ENCODE results near the gene SUPT4H1. TPM values are rescaled to one million over a fixed set of nuclear protein-coding genes. Genes with fewer than 3 reads are reported as not detected.

The SUPT4H1 gene
- total RNA-seq, 1 donor from 2014 or later = 61.9 TPM

DNA sequence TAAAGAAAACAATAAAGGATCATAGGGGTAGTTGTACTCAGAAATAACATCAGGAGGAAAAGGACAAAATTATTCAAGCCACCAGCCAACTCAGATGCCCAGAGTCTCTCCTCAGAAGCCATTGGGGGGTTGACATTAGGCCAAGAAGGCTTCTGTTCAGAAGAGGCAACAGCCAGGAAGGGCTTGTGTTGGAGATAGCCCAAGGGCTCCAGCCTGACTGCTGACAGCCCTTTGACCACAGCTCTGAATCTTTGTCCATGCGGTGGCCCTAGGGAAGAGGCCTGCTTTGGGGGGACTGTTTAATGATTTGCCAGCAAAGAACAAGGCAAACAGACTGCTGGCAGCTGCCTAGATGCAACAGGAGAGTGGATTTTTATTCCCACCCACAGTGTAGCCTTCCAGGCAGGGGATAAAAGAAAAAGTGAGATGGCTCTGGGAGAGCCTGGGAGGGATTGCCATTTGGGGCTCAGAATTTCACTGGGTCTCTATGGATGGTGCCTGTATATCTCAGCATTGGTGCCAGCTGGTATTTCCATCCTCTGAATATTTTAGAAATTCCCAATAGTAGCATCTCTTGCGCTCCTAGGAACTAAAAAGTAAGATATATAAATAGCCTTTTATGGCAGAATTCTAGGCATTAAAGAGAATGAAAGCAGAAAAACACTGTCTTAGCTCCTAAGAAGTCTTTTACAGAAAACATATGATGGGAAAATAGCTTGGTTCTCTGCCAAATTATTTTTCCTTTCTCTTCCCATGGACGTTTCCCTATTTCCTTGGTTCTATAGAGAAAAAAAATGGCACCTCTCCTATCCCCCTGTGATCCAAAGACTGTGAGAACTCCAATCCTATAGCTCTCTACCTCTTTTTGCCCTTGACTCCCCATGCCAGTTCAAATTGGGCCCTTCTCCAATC lies 29.4 kb upstream of the SUPT4H1 start:
- DNase-seq (ENCODE audit: low spot score) = no peak

DNA sequence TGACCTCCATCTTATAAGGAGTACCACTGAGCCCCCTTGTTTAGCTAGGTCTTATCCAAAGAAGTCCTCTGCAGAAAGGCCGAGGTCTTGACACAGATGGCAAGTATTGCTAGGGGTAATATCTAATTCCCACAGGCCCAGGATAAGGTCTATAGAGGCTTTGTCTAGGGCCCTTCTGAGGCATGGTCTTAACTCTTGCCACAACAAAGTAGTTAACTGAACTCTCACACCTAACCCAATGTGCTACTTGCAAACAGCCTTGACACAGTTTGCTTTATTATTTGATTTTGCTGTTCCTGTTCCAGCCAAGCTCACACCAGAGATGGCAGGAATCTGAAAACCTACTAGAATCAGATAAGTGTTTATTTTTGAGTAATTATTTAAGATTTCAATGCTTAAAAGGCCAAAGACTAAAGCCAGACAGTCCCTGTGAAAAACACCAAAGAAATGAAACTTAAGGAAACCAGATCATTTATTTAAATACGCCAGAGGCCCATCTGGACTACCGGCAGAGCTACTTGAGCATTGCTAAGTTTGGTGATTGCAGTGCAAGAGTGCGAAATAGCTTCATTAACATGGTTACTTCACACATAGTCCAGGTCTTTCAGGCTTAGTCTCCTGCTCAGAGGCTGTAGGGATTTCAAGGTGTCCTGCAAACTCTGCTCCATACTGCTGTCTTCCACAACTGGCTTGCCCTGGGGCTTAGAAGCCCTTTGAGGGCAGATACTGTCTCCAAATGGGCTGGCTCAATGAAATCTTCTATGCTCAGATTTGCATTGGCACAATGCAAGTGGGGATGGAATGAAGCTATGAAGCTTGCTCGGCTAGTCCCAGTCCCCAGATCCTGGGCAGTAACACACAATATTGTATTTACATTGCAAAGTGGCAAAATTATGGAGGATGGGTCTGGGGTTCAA lies 28.5 kb upstream of the SUPT4H1 start:
- DNase-seq (ENCODE audit: low spot score) = no peak

DNA sequence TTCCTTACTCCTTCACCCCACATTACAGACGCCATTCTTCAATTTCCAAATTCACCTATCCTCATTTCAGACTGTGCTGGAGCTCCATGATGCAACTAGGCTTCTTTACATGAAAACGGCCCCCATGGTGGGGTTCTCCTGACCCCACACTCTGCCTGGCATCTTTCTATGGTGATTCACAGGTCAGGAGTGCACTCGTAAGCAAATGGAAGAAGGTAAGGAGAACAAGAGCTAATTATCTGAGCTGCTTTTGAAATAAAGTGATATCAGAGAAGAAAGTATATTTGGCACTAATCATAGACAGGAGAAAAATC lies 27.5 kb upstream of the SUPT4H1 start:
- no peak for DNase-seq (ENCODE audit: low spot score)

DNA sequence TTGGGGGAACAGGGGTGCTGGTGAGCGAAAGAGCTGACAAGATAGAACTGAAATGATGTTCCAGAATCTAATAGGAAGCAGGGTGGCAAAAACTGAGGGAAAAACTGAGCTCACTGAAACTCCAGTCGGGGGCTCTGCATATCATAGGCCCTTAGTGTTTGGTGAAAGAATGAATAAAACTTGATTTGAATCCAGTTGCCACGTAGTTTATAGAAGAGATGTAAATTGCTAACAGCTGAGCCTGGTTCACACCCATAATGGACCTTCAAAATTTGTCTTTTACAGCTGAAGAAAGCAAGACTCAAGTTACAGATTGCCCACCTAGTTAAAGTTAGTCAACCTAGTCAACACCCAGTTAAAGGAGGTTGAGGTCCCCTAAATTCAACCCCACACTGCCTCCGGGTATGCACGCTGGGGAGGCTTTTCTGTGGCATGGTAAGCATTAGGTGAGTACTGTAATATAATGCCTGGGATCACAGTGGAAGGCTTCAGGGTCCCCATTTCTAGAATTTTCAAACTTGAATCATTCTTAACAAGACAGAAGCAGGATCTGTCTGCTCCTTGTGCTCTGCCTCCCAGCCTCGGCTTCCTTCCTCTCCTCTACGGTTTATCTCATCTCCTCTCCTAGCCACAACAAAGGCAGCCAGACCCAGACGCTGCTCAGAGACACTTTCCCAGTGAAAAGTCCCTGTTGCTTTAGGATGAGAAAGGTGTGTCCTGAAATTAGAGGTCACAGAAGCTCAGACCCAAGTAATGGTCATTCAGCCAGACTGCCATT lies 26.9 kb upstream of the SUPT4H1 start:
- DNase-seq (ENCODE audit: low spot score) = no peak

DNA sequence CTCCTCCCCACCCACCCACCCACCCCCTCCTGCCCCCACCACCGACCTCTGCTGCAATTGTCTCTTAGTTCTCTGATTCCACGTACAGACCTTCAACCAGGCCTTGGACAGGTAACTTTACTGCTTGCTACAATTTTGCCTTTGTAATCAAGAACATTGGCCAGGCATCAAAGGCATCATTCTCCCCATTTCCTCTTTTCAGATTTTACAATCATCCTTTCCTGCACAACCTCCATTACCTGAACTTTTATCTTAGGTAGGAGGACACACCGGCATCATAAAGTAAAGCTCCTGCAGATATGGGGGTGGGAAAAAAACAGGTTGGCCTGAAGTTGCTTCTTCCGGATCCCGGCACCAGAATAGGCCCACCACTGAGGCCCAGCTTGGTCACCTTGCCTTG lies 25.7 kb upstream of the SUPT4H1 start:
- DNase-seq (ENCODE audit: low spot score) = no peak

DNA sequence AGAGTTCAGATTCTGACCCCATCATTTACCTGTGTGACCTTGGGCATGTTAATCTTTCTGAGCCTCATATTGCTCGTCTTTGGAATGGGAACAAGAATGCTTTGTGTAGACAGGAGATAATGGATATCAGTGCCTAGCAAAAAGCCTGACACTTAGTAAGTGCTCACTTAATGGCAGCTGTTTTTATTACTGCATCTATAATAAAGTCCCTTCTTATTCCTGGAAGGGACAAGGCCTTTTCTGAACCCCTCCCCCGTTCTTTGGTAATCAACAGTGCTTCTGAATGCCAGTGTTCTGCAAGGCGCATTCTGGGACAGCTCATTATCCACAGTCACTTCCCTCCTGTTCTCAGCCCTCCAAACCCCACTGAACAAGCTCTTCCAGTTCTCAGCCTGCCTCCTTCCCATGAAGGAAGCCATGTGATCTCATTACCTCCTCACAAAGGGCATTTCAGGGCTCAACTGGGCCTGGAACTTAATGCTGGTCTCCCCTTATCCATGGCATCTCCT lies 25.1 kb upstream of the SUPT4H1 start:
- DNase-seq (ENCODE audit: low spot score) = no peak

DNA sequence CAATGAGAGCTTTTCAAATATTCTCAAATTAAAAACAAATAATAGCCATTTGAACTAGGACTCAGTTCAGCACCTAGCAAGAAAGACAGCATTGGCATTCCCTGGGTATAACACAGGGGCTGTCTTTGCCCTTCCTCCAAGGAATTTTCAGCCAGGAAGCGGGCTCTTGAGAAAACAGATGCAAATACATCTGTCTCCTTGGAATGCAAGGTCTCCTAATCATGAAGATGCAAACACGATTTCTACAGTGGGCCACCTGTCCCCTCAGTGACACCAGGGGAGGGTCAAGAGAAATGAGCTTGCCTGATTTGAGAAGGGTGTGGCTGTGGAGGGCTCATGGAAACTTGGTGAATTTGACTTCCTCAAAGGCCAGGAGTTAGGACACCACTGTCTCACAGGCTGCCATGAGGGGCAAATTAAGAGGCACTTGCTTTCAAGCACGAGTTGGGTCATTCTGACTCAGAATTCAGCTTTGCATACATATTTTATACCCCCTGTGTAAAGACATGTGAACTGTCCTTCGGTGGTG lies 24.5 kb upstream of the SUPT4H1 start:
- DNase-seq (ENCODE audit: low spot score) = no peak

DNA sequence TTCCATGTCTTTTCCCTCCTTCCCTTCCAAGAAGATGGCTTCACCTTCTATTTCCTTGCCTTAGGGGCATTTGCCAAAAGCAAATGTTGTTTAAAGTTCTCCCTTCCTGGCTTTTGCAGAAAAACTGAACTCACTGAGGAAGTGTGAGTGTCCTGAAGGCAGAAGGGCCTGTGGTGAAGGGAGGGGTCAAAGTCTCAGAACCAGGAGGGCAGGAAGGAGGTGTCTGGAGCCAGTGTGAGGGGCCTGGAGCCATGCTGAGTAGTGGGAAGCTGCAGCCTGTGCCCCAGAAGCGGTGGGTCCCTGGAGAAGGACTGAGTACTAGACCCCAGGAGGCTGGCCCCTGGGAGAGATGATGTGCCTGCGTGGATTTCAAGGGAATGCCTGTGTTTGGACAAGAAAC lies 23.8 kb upstream of the SUPT4H1 start:
- DNase-seq (ENCODE audit: low spot score) = no peak

DNA sequence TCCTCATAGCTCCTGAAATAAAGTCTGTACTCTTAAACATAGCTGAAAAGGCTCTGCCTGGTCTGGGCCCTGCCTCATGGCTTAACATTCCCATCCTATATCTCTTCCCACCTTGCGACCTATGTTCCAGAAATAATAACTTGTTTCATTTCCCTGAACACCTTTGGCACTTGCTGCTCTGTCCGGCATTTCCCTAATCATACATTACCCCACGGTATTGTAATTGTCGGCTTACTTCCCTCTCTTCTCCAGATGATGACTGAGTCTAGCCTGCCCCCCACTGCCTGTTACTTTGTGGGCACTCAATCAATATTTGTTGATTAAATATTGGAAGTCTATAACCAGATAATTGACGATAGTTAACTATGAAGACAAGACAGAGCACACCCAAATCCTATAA lies 23.3 kb upstream of the SUPT4H1 start:
- no peak for DNase-seq (ENCODE audit: low spot score)

DNA sequence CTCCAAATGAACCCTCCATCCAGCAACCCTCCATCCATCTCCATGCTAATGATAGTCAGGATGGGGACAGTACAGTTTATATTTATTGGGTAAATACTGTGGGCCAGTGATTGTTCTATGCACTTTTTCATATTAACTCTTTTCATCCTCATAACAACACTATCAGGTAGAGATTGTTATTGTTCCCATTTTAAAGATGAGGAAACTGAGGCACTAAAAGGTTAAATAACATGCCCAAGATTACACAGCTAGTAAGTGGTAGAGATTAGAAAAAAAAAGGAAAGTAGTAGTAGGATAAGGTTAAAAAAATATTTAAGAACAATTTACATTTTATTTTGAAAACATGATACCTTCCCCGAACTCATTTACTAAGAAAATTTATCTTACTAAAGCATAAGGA lies 21.9 kb upstream of the SUPT4H1 start:
- no peak for DNase-seq (ENCODE audit: low spot score)

DNA sequence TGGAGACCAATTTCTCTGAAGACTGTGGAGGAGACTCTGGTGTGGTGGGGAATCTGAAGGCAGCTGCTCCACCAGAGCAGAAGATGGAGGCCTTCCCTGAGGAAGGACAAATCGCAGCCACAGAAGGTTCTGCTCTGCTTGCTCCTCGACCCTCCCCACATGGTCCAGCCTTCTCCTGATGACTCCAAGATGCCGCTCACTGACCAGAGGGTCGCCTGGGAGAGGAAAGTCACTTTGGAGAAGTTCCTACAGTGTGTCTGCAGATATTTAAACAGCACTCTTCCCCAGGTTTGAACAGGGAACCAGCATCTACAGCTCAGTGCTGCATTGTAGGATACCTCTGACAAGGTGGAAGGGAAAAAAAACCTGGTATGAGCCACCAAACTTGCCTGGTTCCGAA lies 21.0 kb upstream of the SUPT4H1 start:
- DNase-seq (ENCODE audit: low spot score) = no peak

DNA sequence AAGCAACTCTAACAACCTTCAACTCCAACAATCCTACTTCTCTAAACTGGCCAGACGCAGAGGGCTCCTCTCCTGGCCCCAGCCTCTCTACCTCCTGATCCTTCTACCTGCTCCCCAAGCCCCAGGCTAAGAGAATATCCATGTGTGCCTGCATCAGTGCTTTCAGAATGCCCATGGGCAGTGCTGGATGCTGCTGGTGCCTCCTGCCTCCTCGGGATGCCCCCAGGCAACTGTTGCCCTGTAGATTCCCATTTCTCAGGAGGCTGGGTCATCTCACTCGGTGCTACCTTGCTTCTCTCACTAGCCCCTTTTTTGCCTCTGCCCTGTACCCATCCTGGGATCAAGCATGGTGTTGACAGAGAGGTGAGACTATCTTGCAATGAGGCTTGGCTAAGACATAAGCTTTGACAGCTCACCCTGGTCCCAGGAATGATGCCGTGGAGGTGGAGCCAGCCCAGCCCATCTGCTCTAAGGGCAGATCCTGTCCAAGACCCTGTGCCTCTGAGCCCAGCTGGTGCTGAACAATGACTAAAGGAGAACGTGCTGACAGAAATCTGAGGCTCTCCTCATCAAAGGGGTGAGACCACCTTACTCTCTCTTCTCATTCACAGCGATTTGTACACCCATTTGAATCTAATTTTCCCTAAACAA lies 19.4 kb upstream of the SUPT4H1 start:
- DNase-seq (ENCODE audit: low spot score) = no peak

DNA sequence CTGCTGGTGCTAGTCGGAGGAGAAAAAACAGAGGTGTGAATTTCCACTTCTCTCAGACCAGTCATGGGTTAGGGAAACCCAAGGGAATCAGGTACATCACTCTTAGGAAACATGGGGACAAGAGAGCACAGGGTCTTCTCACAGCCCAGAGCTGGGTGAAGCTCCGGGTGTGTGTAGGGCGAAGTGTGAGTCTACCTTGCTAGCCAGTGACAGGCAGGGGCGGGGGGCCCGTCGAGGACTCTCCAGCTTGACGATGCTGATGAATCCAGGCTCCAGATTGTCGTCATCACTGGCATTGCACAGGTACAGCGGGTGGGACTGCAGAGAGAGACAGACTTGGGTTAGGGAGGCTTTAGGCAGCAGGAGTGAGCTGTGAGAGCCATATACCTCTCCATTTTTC lies 18.7 kb upstream of the SUPT4H1 start:
- no peak for DNase-seq (ENCODE audit: low spot score)

DNA sequence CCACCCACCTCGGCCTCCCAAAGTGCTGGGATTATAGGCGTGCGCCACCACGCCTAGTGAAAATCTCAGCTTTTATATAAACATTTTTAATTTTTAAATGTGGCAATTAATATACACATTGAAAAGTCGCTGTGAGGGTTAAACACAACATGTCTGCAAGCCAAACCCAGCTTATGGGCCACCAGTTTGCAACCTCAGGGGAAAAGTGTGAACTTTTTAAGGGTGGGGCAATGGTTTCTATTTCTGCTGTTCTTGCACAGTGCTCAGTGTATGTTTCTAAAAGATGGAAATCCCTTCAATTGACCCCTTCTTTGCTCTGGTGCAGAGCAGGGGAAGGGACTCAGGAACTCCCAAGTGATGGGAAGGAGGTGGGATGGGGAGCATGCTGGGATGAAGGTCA lies 18.3 kb upstream of the SUPT4H1 start:
- DNase-seq (ENCODE audit: low spot score) = no peak

DNA sequence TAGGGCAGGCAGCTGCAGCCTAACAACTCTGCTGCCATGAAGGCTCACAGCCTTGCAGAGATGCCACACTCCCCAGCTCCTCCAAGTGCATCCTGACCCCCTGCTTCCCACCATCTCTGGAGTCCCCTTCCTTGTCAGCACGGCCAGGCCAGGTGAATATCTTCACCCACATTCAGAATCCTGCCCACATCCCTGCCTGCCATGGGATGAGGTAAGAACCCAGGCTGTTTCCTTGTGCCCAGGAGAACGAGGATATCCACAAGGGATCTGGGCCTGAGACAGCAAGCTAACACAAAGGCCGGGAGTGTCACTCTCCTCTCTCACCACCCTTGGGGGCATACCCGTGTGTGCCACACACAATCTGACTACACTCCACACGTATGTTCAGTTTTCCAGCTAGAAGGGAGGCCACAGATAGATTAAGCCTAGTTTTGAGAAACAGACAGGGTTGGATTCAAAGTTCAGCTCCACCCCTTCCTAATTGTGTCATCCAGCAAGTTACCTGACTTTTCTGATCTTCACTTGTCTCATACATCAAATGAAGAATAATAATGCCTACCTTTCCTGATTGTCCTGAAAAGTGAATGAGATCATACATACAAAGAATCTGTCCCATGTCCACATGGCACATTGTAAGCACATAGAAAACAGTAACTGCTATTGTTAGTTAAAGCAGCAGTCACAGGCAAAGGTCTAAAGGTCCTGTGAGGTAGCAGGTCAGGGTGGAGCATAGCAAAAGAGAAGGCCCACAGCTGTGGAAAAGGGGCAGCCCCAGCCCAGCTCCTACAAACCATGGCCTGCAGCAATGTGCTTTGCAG lies 17.4 kb upstream of the SUPT4H1 start:
- DNase-seq (ENCODE audit: low spot score) = no peak

DNA sequence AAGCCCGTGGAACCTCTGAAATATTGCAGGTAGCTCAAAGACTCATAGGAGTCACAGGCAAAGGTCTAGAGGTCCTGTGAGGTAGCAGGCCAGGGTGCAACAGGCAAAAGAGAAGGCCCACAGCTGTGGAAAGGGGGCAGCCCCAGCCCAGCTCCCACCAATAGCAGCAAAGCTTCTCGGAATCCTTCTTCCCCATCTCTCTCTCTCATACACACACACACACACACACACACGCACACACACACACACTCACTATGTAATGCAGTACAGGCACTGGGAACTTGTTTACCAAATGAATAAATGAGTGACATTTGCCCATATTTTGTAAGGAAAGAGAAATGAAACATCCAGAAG lies 16.8 kb upstream of the SUPT4H1 start:
- DNase-seq (ENCODE audit: low spot score) = no peak

DNA sequence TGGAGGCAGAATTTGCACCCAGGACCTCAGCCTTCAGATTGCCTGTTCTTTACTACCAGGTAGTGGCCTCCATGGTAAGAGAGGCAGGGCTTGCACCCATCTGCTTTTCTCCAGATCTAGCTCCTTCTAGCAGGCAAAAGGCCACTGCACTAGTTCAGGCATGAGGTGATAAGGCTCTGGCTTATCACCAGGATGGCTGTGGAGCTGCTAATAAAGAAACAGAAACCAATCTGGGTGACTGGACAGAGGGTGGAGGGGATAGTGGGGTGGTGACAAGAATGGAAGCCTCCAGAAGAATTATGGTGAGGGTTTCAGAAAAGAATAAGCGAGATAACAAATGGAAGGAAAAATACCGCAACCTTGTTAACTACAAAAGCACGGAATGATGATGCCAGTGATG lies 15.5 kb upstream of the SUPT4H1 start:
- no peak for DNase-seq (ENCODE audit: low spot score)

DNA sequence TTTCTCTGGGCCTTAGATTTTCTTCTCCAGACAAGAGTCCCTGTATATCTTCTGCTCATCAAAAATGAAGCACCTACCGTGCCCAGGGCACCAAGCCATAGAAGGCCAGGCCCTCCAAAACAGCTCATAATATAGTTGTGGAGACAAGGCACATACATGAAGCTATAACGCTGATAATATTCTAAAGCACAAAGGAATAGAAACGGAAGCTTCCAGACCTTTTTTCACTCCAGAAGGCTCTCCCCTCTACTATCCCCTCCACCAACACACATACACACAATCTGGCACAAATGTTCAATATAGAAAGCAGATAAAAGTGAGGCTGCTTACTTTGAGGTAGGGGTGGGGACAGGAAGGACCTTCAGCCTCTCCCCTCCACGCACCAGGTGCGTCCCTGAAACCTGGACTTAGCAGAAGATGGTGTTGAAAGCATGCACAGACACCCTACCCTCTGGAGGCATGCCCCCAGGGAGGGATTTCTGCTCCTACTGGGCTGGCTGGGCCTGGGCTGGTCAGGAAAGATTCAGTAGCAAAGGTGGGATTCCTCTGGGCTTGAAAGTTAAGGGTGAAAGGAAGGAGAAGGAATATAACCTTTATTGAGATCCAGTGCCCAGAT lies 14.1 kb upstream of the SUPT4H1 start:
- no peak for DNase-seq (ENCODE audit: low spot score)

DNA sequence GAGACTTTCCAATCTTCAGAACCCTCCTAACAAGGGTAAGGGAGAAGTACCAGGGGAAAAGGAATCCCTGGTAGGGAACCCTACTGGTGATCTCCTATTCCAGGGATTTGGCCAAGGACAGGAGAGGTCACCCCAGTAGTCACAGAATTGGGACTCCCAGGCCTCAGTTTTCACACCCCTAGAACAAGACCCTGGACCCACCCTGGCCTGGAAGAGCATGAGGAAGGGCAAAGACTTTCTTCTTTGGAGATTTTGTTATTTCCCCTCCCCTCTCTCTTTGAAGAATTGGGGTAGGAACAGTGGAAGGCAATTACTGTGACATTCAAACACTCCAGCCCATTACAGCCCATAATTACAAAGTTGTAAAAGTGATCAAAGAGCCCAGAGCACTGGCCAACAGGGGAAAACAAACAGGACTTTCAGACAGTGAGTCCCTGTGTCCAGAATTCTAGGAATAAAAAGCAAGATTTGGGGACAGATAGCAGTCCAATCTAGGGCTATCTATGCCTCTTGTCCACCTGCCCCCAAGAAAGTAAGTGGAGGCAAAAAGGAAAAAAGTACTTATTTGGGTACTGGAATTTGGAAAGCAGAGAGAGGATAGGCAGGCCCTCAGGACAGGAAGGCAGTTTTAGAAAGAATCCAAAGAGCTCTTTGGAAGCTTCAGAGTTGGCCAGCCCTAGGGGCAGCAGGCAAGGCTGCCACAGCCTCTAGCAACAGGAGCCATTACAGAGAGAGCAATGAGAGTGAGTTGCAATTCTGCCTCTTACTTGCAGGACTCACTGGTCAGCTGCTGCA lies 13.4 kb upstream of the SUPT4H1 start:
- no peak for DNase-seq (ENCODE audit: low spot score)

Data from mesenteric fat pad (tissue), 1 donor.